Fibroblast of the aortic adventitia (primary cell): ENCODE data around the gene TOB1. TPM values are rescaled to one million over a fixed set of nuclear protein-coding genes. Genes with fewer than 3 reads are reported as not detected.

ENCODE experiments used
- DNase-seq: peaks from one replicate; pipeline ENCODE4 v3.0.0-alpha.2; 2010; ENCODE audit warnings: low read depth
- H3K4me3 ChIP-seq: 2 replicates; pipeline ENCODE4 v1.5.1; 2011; ENCODE audit warnings: low read depth, mild to moderate bottlenecking, control low read depth, low read length, moderate library complexity
- CTCF ChIP-seq: IDR thresholded peaks from 2 replicates; pipeline ENCODE4 v1.5.1; 2011; ENCODE audit warnings: mild to moderate bottlenecking, low read length, control low read depth, inconsistent platforms; ENCODE audit not compliant: insufficient read depth
- total RNA-seq: library from RNA; depleted of rRNA; stranded (reverse); fragments of >200 nt; gene quantifications from 2 replicates; pipeline ENCODE4 v1.2.3, GENCODE V29; 2012; ENCODE audit warnings: low replicate concordance

Gene TOB1
- 12.0 and 21.1 TPM in 2 replicates for total RNA-seq

- H3K4me3 ChIP-seq = peak within 1 kb of the TSS; percentile 88
- TF ChIP-seq CTCF = no peak
- peak; percentile 95 for DNase-seq
These were observed at the start of gene TOB1 for GRCh38 chr17:50866261-50866949. Gene TOB1, minus strand, starts transcription at chr17:50866354. Its CDS starts 2,337 bp downstream, at chr17:50864017.

GRCh38 chr17:50914505-50915063, 48.4 kb upstream of the TOB1 start:
- TF ChIP-seq CTCF = no peak
- DNase-seq = no peak
- no peak overlapping the region for H3K4me3 ChIP-seq

- no peak overlapping the region for H3K4me3 ChIP-seq
- TF ChIP-seq CTCF = no peak
- DNase-seq = no peak
These were observed 47.0 kb upstream of the TOB1 start for GRCh38 chr17:50913120-50913519.

- DNase-seq = no peak
- no peak overlapping the region for H3K4me3 ChIP-seq
- no peak for TF ChIP-seq CTCF
These were observed 45.7 kb upstream of the TOB1 start for GRCh38 chr17:50911890-50912289.

- H3K4me3 ChIP-seq = no peak overlapping the region
- no peak for TF ChIP-seq CTCF
- DNase-seq = no peak
These were observed 45.3 kb upstream of the TOB1 start for GRCh38 chr17:50911450-50911849.

- H3K4me3 ChIP-seq = no peak overlapping the region
- no peak for DNase-seq
- TF ChIP-seq CTCF = no peak
These were observed 43.8 kb upstream of the TOB1 start for GRCh38 chr17:50909765-50910605.
